Cardiac atrium fibroblast (primary cell): ENCODE results near the gene HMX1. TPM values are rescaled to one million over a fixed set of nuclear protein-coding genes. Genes with fewer than 3 reads are reported as not detected.

Source experiments
- total RNA-seq: library from RNA; depleted of rRNA; stranded (reverse); fragments of >200 nt; gene quantifications from 2 replicates; pipeline ENCODE4 v1.2.3, GENCODE V29; 2015

HMX1 gene
- not detected in 2 replicates for total RNA-seq

GRCh38 chr4:8871417-8872401, at the start of gene HMX1:
TSS of gene HMX1 (minus strand) at chr4:8871839. CDS start at chr4:8871614, 225 bp downstream.

